Articular chondrocyte of knee joint (primary cell): ENCODE results near the gene LRRC37A3. TPM values are rescaled to one million over a fixed set of nuclear protein-coding genes. Genes with fewer than 3 reads are reported as not detected.

Experiments
- small RNA-seq: library from RNA; depleted of rRNA; stranded (forward); fragments of <200 nt; gene quantifications from one replicate; pipeline ENCODE3, GENCODE V24; 2012
- total RNA-seq: library from RNA; depleted of rRNA; stranded (reverse); fragments of >200 nt; gene quantifications from 2 replicates; pipeline ENCODE4 v1.2.3, GENCODE V29; 2012

Gene LRRC37A3
- 11.5 and 12.5 TPM in 2 replicates for total RNA-seq

GRCh38 chr17:64919289-64920025 is at the start of gene LRRC37A3:
Gene LRRC37A3, minus strand, starts transcription at chr17:64919478. Its CDS starts 22,221 bp downstream, at chr17:64897257.

Small RNA genes lying within 50 kb of the gene (small RNA-seq; reads per million reads assigned to genes)
- gene AC037487.3 = not detected
- gene AC103810.6 = not detected
- gene AC103810.7 = not detected
- not detected for gene RDM1P4
- gene RN7SL404P = not detected
- gene RNU7-115P = not detected

Other genes starting within 250 kb of the LRRC37A3 start
- gene GNA13, start 137.3 kb upstream of the LRRC37A3 start, total RNA-seq = 63.9 and 76.4 TPM in 2 replicates
- gene RGS9, start 217.9 kb upstream of the LRRC37A3 start, total RNA-seq = 0.78 and 1.6 TPM in 2 replicates